HCT116 (cell line): ENCODE measurements around the gene LSMEM2. TPM values are rescaled to one million over a fixed set of nuclear protein-coding genes. Genes with fewer than 3 reads are reported as not detected.

ENCODE experiments used
- ATAC-seq: fragments of 200-7000 bp; cut with Tn5 transposase; 2 replicates; pipeline ENCODE4 v1.9.1; 2020; ENCODE audit warnings: mild to moderate bottlenecking, moderate library complexity
- BruUV-seq: library from RNA; stranded (reverse); fragments of 400-500 nt; replicated peaks from 2 replicates; lab custom pipeline; 2021; lab: Mats Ljungman, UMichigan
- CTCF ChIA-PET: fragments of 300-600 bp; sonication (Branson Sonifier 250); formaldehyde crosslinking; loops from one replicate; lab custom pipeline; 2021; ENCODE audit warnings: antibody characterized with exemption; lab: Charles Lee
- POLR2A ChIA-PET: fragments of 300-600, 350-600 bp; sonication (Branson Sonifier 250); formaldehyde crosslinking; loops from one replicate; lab custom pipeline; 2021; ENCODE audit warnings: antibody characterized with exemption; lab: Charles Lee
- RAD21 ChIA-PET, 2 experiments: fragments of 300-600 bp; sonication (Branson Sonifier 250); formaldehyde crosslinking; loops; one replicate each; lab custom pipeline; 2023; ENCODE audit warnings: low total read pairs in 2 of 2; ENCODE audit not compliant: uncharacterized antibody in 2 of 2, unreplicated experiment in 2 of 2, low non-redundant PET in 1 of 2; lab: Charles Lee
- DNase-seq: peaks from one replicate; pipeline ENCODE4 v3.0.0-alpha.2; 2010; ENCODE audit warnings: low read depth, low spot score
- H2AFZ ChIP-seq: fragments of 200-600 bp; shearing (Covaris generic), sonication (generic); 2 replicates; pipeline ENCODE4 v1.6.1; 2017; ENCODE audit warnings: low read depth, mixed run types, mixed read lengths, antibody characterized with exemption, low read length; ENCODE audit not compliant: poor library complexity, severe bottlenecking
- H3K27ac ChIP-seq: 2 replicates; pipeline ENCODE4 v1.5.1; 2012; ENCODE audit warnings: low read depth, low read length
- H3K27me3 ChIP-seq: fragments of 200-600 bp; sonication (generic); 2 replicates; pipeline ENCODE4 v1.6.1; 2016; ENCODE audit warnings: mixed run types, low read length, mixed read lengths; ENCODE audit not compliant: insufficient read depth
- H3K36me3 ChIP-seq, 2 experiments: fragments of 200-500 bp in 1 of 2; fragments of 200-600 bp in 1 of 2; sonication (Bioruptor generic) in 1 of 2; sonication (generic) in 1 of 2; 2 replicates each; pipeline versions ENCODE4 v1.5.1 to v1.6.1; 2014 to 2016; ENCODE audit warnings: low read length in 2 of 2, inconsistent platforms in 1 of 2, mixed read lengths in 1 of 2, mixed run types in 1 of 2; ENCODE audit not compliant: insufficient read depth in 2 of 2, control insufficient read depth in 1 of 2
- H3K4me1 ChIP-seq, 2 experiments: fragments of 200-600 bp in 1 of 2; sonication (generic) in 1 of 2; 2 replicates each; pipeline versions ENCODE4 v1.5.1 to v1.6.1; 2012 to 2017; ENCODE audit warnings: low read length in 2 of 2, inconsistent platforms in 1 of 2, mild to moderate bottlenecking in 1 of 2, mixed read lengths in 1 of 2, mixed run types in 1 of 2, moderate library complexity in 1 of 2; ENCODE audit not compliant: insufficient read depth in 2 of 2, control insufficient read depth in 1 of 2
- H3K4me2 ChIP-seq: fragments of 200-600 bp; sonication (generic); 2 replicates; pipeline ENCODE4 v1.6.1; 2017; ENCODE audit warnings: mixed run types, low read length, mixed read lengths
- H3K4me3 ChIP-seq, 2 experiments: fragments of 200-600 bp in 1 of 2; sonication (generic) in 1 of 2; replicated peaks in 1 of 2; 2 replicates each; pipeline ENCODE4 v1.5.1; 2011 to 2016; ENCODE audit warnings: low read length in 2 of 2, control low read depth in 1 of 2, low read depth in 1 of 2, mild to moderate bottlenecking in 1 of 2, mixed read lengths in 1 of 2, mixed run types in 1 of 2
- H3K79me2 ChIP-seq: fragments of 200-600 bp; sonication (generic); 2 replicates; pipeline ENCODE4 v1.6.1; 2017; ENCODE audit warnings: mild to moderate bottlenecking, mixed run types, low read length, moderate library complexity, mixed read lengths; ENCODE audit not compliant: insufficient read depth
- H3K9ac ChIP-seq: fragments of 200-600 bp; sonication (generic); 2 replicates; pipeline ENCODE4 v1.6.1; 2016; ENCODE audit warnings: low read length, mixed read lengths
- H3K9me2 ChIP-seq: fragments of 200-600 bp; sonication (generic), shearing (Covaris generic); 2 replicates; pipeline ENCODE4 v1.6.1; 2017; ENCODE audit warnings: mixed run types, mild to moderate bottlenecking, moderate library complexity; ENCODE audit not compliant: insufficient read depth
- H3K9me3 ChIP-seq, 2 experiments: fragments of 200-500 bp in 1 of 2; fragments of 200-600 bp in 1 of 2; sonication (Bioruptor generic) in 1 of 2; sonication (generic) in 1 of 2; 2 replicates each; pipeline ENCODE4 v1.6.1; 2014 to 2017; ENCODE audit warnings: low read length in 2 of 2, mixed read lengths in 2 of 2, inconsistent platforms in 1 of 2, low read depth in 1 of 2, mild to moderate bottlenecking in 1 of 2, mixed run types in 1 of 2, moderate library complexity in 1 of 2; ENCODE audit not compliant: control insufficient read depth in 1 of 2, insufficient read depth in 1 of 2
- H4K20me1 ChIP-seq: fragments of 200-600 bp; sonication (generic), shearing (Covaris generic); 2 replicates; pipeline ENCODE4 v1.6.1; 2017; ENCODE audit warnings: mixed run types, mild to moderate bottlenecking, moderate library complexity; ENCODE audit not compliant: insufficient read depth
- CBX3 ChIP-seq: IDR thresholded peaks from 2 replicates; pipeline ENCODE4 v1.6.1; 2012; ENCODE audit warnings: low read depth
- CEBPB ChIP-seq: IDR thresholded peaks from 2 replicates; pipeline ENCODE4 v1.6.1; 2012; ENCODE audit warnings: low read depth
- ELF1 ChIP-seq: IDR thresholded peaks from 2 replicates; pipeline ENCODE4 v1.6.1; 2012; ENCODE audit warnings: low read depth, borderline replicate concordance
- EZH2phosphoT487 ChIP-seq: fragments of 200-600 bp; IDR thresholded peaks from 2 replicates; pipeline ENCODE4 v1.6.1; 2018; ENCODE audit warnings: antibody characterized with exemption, borderline replicate concordance
- JUND ChIP-seq: IDR thresholded peaks from 2 replicates; pipeline ENCODE4 v1.6.1; 2012
- POLR2A ChIP-seq: IDR thresholded peaks from 2 replicates; pipeline ENCODE4 v1.7.0; 2011; ENCODE audit warnings: borderline replicate concordance; ENCODE audit not compliant: insufficient read depth, insufficient read length; ENCODE audit errors: extremely low read depth
- SP1 ChIP-seq: IDR thresholded peaks from 2 replicates; pipeline ENCODE4 v1.6.1; 2012; ENCODE audit warnings: low read depth
- YY1 ChIP-seq: IDR thresholded peaks from 2 replicates; pipeline ENCODE4 v1.6.1; 2011; ENCODE audit warnings: low read length, low read depth, moderate library complexity, mild to moderate bottlenecking; ENCODE audit not compliant: insufficient replicate concordance; ENCODE audit errors: extremely low read depth
- ZNF274 ChIP-seq: fragments of 200-500 bp; sonication (Bioruptor generic); IDR thresholded peaks from 2 replicates; pipeline ENCODE4 v1.6.1; 2014; ENCODE audit warnings: mild to moderate bottlenecking, low read depth, low read length, inconsistent platforms
- intact Hi-C: fragments of 100-400 bp; cut with micrococcal nuclease; formaldehyde crosslinking; loops from 2 replicates; pipeline ENCODE4 v1.10.0; 2022
- total RNA-seq: library from RNA; stranded (reverse); gene quantifications from one replicate; pipeline ENCODE4 v1.2.1, GENCODE V29; 2021; ENCODE audit not compliant: unreplicated experiment
- TF ChIP-seq, protein P1 (sequence below): IDR thresholded peaks from 2 replicates; pipeline ENCODE4 v1.6.1; 2012; ENCODE audit warnings: low read depth
- TF ChIP-seq, protein P2 (sequence below): IDR thresholded peaks from 2 replicates; pipeline ENCODE4 v1.6.1; 2012

Gene LSMEM2
- total RNA-seq, 1 experiment from 2014 or later, result not detected

DNA sequence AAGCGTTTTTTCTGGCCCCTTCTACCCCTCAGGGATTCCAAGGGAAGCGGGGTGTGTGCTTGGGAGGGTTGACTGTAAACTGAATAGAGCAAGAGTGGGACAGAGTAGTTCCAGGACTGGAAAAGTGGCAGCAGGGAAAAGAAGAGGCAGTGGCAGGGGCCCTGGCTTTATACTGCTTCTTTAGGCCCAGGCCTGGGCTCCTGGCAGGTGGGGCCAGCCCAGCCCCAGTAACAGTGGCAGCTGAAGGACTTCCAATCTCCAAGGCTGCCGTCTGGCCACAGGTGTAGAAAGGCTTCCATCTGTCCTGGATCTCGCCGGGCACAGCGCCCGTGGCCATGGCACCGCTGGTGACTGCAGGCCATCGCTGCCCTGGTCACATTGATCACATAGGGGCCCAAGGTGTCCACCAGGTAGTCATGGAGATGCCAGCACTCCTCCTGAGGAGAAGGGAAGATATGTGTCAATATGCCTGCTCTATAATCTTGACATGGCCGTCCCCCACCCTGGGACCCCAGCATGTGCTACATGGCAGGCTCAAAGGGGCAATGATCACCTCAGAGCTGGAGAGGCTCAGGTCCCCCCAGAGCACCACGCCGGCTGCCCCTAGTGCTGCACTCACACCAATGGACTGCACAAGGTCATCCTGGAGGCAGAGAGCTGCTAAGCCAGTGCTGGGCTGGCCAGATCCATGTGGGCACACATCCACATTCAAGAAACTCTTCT, 14.4 kb downstream of the LSMEM2 start:
- no peak overlapping the region for H2AFZ ChIP-seq
- H3K9me3 ChIP-seq, result no peaks in the 10 kb centered on the region
- DNase-seq (no peak), ATAC-seq (no peak)
- H3K9me2 ChIP-seq, result no peaks in the 10 kb centered on the region
- peaks cover 11 to 24% of the 10 kb centered on the region in 2 experiments for H3K4me1 ChIP-seq
- no TSS peak for BruUV-seq
- RAD21 ChIA-PET, result no interaction called here
- TF ChIP-seq YY1, result no peak
- TF ChIP-seq ZNF274, result no peak
- TF ChIP-seq SP1, result no peak
- TF ChIP-seq, protein P1, sequence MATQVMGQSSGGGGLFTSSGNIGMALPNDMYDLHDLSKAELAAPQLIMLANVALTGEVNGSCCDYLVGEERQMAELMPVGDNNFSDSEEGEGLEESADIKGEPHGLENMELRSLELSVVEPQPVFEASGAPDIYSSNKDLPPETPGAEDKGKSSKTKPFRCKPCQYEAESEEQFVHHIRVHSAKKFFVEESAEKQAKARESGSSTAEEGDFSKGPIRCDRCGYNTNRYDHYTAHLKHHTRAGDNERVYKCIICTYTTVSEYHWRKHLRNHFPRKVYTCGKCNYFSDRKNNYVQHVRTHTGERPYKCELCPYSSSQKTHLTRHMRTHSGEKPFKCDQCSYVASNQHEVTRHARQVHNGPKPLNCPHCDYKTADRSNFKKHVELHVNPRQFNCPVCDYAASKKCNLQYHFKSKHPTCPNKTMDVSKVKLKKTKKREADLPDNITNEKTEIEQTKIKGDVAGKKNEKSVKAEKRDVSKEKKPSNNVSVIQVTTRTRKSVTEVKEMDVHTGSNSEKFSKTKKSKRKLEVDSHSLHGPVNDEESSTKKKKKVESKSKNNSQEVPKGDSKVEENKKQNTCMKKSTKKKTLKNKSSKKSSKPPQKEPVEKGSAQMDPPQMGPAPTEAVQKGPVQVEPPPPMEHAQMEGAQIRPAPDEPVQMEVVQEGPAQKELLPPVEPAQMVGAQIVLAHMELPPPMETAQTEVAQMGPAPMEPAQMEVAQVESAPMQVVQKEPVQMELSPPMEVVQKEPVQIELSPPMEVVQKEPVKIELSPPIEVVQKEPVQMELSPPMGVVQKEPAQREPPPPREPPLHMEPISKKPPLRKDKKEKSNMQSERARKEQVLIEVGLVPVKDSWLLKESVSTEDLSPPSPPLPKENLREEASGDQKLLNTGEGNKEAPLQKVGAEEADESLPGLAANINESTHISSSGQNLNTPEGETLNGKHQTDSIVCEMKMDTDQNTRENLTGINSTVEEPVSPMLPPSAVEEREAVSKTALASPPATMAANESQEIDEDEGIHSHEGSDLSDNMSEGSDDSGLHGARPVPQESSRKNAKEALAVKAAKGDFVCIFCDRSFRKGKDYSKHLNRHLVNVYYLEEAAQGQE, result no peak
- TF ChIP-seq ELF1, result no peak
- no peak for TF ChIP-seq CBX3
- TF ChIP-seq JUND, result no peak
- no peak for TF ChIP-seq POLR2A
- TF ChIP-seq EZH2phosphoT487, result no peak
- TF ChIP-seq, protein P2, sequence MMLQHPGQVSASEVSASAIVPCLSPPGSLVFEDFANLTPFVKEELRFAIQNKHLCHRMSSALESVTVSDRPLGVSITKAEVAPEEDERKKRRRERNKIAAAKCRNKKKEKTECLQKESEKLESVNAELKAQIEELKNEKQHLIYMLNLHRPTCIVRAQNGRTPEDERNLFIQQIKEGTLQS, result no peak
- TF ChIP-seq CEBPB, result no peak
- peak overlapping the region; percentile 85 for H3K4me2 ChIP-seq
- H3K27ac ChIP-seq, result peak overlapping the region; percentile 65
- no peaks in the 10 kb centered on the region for H3K27me3 ChIP-seq
- peaks cover 18 to 26% of the 10 kb centered on the region in 2 experiments for H3K36me3 ChIP-seq
- intact Hi-C loops, result no loop called here
- no peaks in the 10 kb centered on the region for H4K20me1 ChIP-seq
- peak overlapping the region; percentile 99 for H3K9ac ChIP-seq
- POLR2A ChIA-PET, result interaction anchor here (1.2 to 1.8 kb wide), 4 partner anchors 10 to 58 kb away, joined by 3 to 7 read pairs (median 4); partner anchors contain the start of genes GNAI2, HYAL1 and LSMEM2
- CTCF ChIA-PET, result interaction anchor here (1.8 to 1.9 kb wide), 2 partner anchors 31 to 47 kb away, joined by 6 to 8 read pairs; no protein-coding TSS in a partner anchor
- H3K79me2 ChIP-seq, result peaks cover 39% of the 10 kb centered on the region
- H3K4me3 ChIP-seq, result peak overlapping the region; percentile 98 to 99
